GM12872 (cell line): ENCODE measurements around the gene KIFAP3.

Source experiments
- CTCF ChIP-seq: IDR thresholded peaks from 3 replicates; pipeline ENCODE4 v1.5.1; 2011; ENCODE audit warnings: low read depth, mild to moderate bottlenecking, low read length, moderate library complexity; ENCODE audit not compliant: insufficient read depth

KIFAP3 gene

GRCh38 chr1:169985757-169986156, 88.7 kb downstream of the KIFAP3 start:
- TF ChIP-seq CTCF: no peak

- TF ChIP-seq CTCF: no peak
Observed at GRCh38 chr1:169974067-169974466, 100.4 kb downstream of the KIFAP3 start.

- no peak for TF ChIP-seq CTCF
Observed at GRCh38 chr1:169970114-169970513, 104.4 kb downstream of the KIFAP3 start.

- TF ChIP-seq CTCF: no peak
Observed at GRCh38 chr1:169968174-169968573, 106.3 kb downstream of the KIFAP3 start.

- no peak for TF ChIP-seq CTCF
Observed at GRCh38 chr1:169964206-169964605, 110.3 kb downstream of the KIFAP3 start.

- TF ChIP-seq CTCF: no peak
Observed at GRCh38 chr1:169959686-169960085, 114.8 kb downstream of the KIFAP3 start.

- no peak for TF ChIP-seq CTCF
Observed at GRCh38 chr1:169958987-169959386, 115.5 kb downstream of the KIFAP3 start.

- no peak for TF ChIP-seq CTCF
Observed at GRCh38 chr1:169957884-169958283, 116.6 kb downstream of the KIFAP3 start.
